GM19023 (cell line): ENCODE data around the gene STARD10.

ENCODE experiments used
- ATAC-seq: cut with Tn5 transposase; IDR thresholded peaks from one replicate; pipeline ENCODE4 v1.9.1; 2021; ENCODE audit warnings: mild to moderate bottlenecking, moderate library complexity; ENCODE audit not compliant: unreplicated experiment

The STARD10 gene

DNA sequence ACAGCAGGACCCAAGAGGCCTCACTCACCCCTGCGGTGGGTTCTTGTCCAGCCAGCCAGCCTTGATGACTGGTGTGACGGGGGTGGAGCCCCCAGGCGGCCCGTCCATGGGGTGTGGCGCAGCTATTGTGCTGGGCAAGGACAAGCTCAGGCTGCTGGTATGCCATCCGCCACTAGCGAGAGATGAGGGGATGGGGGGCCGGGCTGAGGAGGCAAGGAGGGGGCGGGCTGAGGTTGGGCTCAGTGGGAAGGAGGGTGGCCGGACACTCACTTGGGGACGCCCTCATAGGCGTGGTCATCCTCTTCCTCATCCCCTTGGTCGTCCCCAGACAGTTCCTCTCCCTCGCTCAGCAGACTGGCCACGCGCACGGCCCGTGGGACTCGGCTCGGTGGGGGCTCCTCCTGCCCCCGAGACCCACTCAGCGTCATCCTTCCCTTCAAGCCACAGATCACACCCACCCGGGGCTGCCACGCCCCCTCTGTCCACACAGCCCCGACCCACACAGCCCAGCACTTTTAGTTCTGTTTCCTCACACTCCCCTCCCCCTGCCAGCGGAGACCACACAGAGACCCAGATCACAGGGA, 81.6 kb downstream of the STARD10 start:
- ATAC-seq, result no peak

DNA sequence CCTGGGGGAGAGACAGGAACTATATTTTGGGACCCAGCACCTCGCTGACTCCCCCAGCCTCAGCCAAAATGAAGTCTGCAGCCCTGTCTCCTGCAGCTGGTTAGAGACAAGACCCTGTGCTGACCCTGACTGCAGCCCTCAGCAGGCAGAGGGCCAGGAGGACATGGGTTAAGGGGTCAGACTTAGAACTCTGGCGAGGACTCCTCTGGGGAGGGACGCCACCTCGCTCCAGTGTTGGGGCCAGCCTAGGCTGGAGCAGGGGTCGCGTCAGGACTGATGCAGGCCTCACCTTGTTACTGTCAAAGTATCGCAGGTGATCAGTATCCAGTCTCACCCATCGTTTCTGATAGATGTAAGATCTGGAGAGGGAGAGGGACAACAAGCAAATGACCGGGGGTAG, 82.7 kb downstream of the STARD10 start:
- no peak for ATAC-seq

DNA sequence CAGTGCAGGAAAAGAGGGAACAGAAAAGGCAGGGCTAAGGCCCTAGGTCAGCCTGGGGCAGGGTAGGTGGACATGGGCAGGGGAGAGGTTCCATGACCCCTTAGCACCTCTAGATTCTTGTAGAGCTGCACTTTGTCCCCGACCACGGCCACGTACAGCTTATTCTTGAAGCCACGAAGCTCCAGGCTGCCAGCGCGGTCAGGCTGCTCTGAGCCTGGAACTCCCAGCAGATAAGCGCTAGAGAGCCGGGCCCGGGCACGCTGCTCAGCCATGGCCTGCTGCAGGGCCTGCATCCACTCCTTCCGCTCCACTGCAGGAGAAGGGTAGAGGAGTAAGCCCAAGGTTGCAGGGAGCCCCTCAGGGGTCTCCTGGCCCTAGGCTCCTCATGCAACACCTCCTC, 83.6 kb downstream of the STARD10 start:
- ATAC-seq, result no peak

DNA sequence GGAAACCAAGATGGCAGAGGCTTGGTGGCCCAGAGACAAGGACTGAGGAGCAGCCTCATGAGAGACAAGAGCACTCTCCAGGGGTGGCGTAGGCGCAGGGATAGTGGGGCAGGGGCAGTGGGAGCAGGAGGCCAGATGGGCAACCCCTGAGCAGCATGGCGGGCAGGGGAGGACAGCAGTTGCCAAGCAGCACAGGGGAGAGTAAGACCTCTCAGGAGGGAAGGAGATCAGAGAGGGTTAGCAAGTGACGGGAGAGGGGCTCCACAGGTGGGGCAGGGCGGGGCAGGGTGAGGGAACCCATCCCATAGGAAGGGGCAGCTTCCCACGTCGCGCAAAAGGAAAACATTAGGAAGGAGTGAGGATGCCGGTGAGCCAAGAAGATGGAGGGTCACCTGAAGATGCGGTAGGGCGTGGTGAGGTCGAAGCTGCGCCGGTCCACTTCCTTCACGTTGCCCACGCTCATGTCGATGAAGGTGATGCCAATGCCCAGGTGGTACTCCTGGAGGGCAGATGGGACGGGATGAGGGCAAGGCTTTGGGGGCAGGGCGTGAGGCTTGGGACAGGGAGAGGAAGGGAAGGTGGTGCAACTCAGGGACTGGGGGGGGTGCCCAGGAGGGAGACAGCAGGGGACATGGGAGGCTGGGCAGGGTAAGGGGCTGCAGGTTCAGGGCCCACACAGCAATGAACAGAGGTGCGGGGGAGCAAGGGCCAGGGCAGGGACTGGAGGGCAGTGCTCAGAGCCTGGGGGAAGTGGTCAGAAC, 84.2 kb downstream of the STARD10 start:
- ATAC-seq, result no peak

DNA sequence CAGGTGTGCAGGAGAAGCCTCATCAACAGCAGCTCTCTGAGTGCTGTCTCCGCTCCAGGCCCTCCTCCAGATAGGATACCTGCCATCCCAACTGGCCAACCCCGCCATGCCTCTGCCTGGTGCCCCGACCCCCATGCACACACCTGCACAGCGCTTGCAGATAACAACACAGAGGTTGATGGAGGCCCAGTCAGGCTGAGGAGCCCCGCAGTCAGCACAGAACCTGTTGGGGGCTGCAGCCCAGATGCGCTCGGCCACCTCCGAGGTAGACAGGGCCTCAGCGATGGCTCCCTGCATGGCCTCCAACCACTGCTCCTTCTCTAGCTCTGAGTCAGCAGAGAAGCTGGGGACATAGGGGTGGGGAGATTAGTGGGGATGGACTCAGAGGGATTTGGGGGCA, 86.8 kb downstream of the STARD10 start:
- no peak for ATAC-seq

DNA sequence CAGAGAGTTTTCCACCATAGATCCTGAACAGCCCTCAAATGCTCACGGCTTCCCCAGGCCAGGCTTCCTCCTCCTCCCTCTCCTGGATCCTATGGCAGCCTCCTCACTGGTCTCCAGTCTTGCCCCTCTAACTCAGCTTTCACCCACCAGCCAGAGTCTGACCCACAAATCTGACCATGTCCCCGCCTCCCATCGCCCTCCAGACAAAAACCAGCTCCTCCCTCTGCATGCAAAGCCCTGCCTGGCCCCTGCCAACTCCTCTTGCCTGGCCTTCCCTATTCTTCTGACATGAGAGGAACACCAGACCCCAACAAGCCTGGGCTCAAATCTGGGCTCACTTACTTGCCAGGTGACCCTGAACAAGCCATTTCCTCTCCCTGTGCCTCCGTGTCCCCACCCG, 87.3 kb downstream of the STARD10 start:
- no peak for ATAC-seq

DNA sequence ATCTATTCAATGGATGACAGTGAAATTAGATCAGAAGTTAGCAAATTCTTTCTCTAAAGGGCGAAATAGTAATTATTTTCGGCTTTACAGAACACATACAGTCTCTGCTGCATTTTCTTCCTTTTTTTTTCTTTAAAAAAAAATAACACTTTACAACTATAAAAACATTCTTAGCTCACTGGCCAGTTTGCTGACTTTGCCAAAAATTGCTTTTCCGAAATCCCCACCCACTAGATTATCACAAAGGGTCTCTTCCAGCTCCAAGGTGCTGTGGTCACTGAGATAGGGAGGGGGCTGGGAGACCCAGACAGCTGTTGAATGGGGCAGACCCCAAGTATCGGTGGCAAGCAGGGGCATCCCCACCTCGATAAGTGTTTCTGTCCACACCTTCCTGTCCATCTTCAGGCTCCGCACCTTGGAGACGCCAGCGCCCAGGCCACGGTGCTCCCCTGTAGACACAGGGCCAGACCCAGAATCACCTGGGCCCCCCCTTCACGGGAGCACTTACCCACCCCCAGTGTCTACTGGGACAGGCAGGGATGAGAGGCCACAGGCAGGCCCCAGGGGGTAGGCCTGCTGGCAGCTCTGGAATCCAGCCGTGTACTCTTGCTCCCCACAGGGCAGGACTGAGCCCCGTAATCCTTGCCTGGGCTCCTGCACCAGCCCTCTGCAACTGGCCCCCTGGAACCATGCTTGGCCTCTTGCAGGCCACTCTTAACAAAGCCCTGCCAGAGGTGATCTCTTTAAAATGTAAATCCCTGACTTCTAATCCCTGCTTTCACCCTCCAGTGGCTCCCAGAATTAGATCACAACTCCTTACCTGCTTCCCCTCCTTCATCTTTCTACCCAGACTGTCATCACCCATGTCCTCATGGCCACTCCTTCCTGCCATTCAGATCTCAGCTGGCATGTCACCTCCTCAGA, 88.1 kb downstream of the STARD10 start:
- no peak for ATAC-seq

DNA sequence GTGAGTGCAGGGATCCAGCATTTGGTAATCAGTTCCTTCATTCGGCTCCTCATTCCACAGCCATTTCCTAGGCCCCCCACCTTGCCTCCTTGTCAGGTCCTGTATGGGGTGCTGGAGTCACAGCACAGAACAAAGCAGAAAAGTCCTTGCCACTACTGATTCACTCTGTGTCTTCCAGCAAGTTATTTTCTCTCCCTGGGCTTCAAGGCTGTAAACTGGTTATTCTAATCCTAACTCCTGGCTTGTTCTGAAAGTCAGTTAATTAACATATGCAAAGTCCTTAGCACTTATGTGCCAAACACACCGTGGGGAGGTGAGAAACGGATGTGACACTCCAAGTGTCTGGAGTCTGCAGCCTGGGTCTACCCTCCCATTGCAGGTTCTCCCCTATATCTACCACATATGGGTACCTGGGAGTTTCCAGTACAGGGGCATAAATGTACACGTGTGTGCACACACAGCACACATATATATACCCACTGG, 89.0 kb downstream of the STARD10 start:
- no peak for ATAC-seq
